Measurements from ENCODE around the gene KCNAB2. TPM values are rescaled to one million over a fixed set of nuclear protein-coding genes. Genes with fewer than 3 reads are reported as not detected.

KCNAB2 gene
- total RNA-seq, 3 donors from 2014 or later, result 6.9 to 19.8 (median 9.8) TPM

GRCh38 chr1:6049419-6049818, 3.7 kb downstream of the KCNAB2 start:
- intact Hi-C loops (cut with DNase I; ENCODE audit: low total_unique reads), result loop anchor here (2.0 kb wide), 1 partner anchor 71 kb away; no protein-coding TSS in a partner anchor
- Histone ChIP-seq H3K36me3 (no peaks in the 10 kb centered on the region), H3K9me3 (no peaks in the 10 kb centered on the region), H3K4me3 (no peak overlapping the region), H3K27ac (no peak overlapping the region), H3K27me3 (no peaks in the 10 kb centered on the region), H3K4me1 (no peaks in the 10 kb centered on the region)
- TF ChIP-seq POLR2A (IDR thresholded peaks at IDR 0.05) (no peak), CTCF (IDR thresholded peaks at IDR 0.05) (no peak), POLR2AphosphoS5 (IDR thresholded peaks at IDR 0.05) (no peak)
- no peak for DNase-seq (ENCODE audit: low spot score in 2 of 2)

- H3K4me3 ChIP-seq, result no peak overlapping the region
- H3K9me3 ChIP-seq, result no peaks in the 10 kb centered on the region
- intact Hi-C loops (cut with DNase I; ENCODE audit: low total_unique reads), result no loop called here
- no peak for DNase-seq (ENCODE audit: low spot score in 2 of 2)
- no peaks in the 10 kb centered on the region for H3K4me1 ChIP-seq
- TF ChIP-seq POLR2A (IDR thresholded peaks at IDR 0.05) (no peak), POLR2AphosphoS5 (IDR thresholded peaks at IDR 0.05) (no peak)
- no peak overlapping the region for H3K27ac ChIP-seq
- H3K27me3 ChIP-seq, result no peaks in the 10 kb centered on the region
- H3K36me3 ChIP-seq, result no peaks in the 10 kb centered on the region
Observed at GRCh38 chr1:6051423-6051822, 5.7 kb downstream of the KCNAB2 start.

GRCh38 chr1:6052543-6053205, 7.0 kb downstream of the KCNAB2 start:
- Histone ChIP-seq H3K27me3 (no peaks in the 10 kb centered on the region), H3K36me3 (no peaks in the 10 kb centered on the region), H3K4me3 (no peak overlapping the region), H3K4me1 (no peaks in the 10 kb centered on the region), H3K9me3 (no peaks in the 10 kb centered on the region), H3K27ac (no peak overlapping the region)
- DNase-seq (ENCODE audit: low spot score in 2 of 2), result peak; percentile 27 to 71
- TF ChIP-seq CTCF (IDR thresholded peaks at IDR 0.05), result peak in 2 of 3 donors; percentile 33 to 35
- no peak for TF ChIP-seq POLR2A (IDR thresholded peaks at IDR 0.05)
- intact Hi-C loops (cut with DNase I; ENCODE audit: low total_unique reads), result no loop called here

- no peak for TF ChIP-seq POLR2A (IDR thresholded peaks at IDR 0.05)
- TF ChIP-seq CTCF (IDR thresholded peaks at IDR 0.05), result no peak
- TF ChIP-seq POLR2AphosphoS5 (IDR thresholded peaks at IDR 0.05), result no peak
- Histone ChIP-seq H3K4me1 (no peaks in the 10 kb centered on the region), H3K27me3 (no peaks in the 10 kb centered on the region), H3K27ac (no peak overlapping the region), H3K9me3 (no peaks in the 10 kb centered on the region), H3K4me3 (no peak overlapping the region), H3K36me3 (no peaks in the 10 kb centered on the region)
- intact Hi-C loops (cut with DNase I; ENCODE audit: low total_unique reads), result no loop called here
- no peak for DNase-seq (ENCODE audit: low spot score in 2 of 2)
Observed at GRCh38 chr1:6053206-6053546, 7.5 kb downstream of the KCNAB2 start.

GRCh38 chr1:6054596-6054995, 8.9 kb downstream of the KCNAB2 start:
- no peak overlapping the region for H3K4me3 ChIP-seq
- H3K36me3 ChIP-seq, result no peaks in the 10 kb centered on the region
- intact Hi-C loops (cut with DNase I; ENCODE audit: low total_unique reads), result no loop called here
- no peaks in the 10 kb centered on the region for H3K9me3 ChIP-seq
- peaks cover 3 to 8% of the 10 kb centered on the region in 2 donors for H3K4me1 ChIP-seq
- no peaks in the 10 kb centered on the region for H3K27me3 ChIP-seq
- TF ChIP-seq POLR2A (IDR thresholded peaks at IDR 0.05) (no peak), CTCF (IDR thresholded peaks at IDR 0.05) (no peak)
- DNase-seq (ENCODE audit: low spot score in 2 of 2), result no peak
- H3K27ac ChIP-seq, result no peak overlapping the region

- TF ChIP-seq POLR2A (IDR thresholded peaks at IDR 0.05) (no peak), CTCF (IDR thresholded peaks at IDR 0.05) (no peak), POLR2AphosphoS5 (IDR thresholded peaks at IDR 0.05) (no peak)
- Histone ChIP-seq H3K9me3 (no peaks in the 10 kb centered on the region), H3K4me1 (peaks cover 3 to 8% of the 10 kb centered on the region in 2 donors), H3K36me3 (no peaks in the 10 kb centered on the region), H3K27ac (no peak overlapping the region), H3K4me3 (no peak overlapping the region), H3K27me3 (no peaks in the 10 kb centered on the region)
- intact Hi-C loops (cut with DNase I; ENCODE audit: low total_unique reads), result no loop called here
- DNase-seq (ENCODE audit: low spot score in 2 of 2), result no peak
Observed at GRCh38 chr1:6056572-6056948, 10.9 kb downstream of the KCNAB2 start.

Measured in breast epithelium (tissue), 4 donors.